ENCODE data around the gene REEP1.

DNA sequence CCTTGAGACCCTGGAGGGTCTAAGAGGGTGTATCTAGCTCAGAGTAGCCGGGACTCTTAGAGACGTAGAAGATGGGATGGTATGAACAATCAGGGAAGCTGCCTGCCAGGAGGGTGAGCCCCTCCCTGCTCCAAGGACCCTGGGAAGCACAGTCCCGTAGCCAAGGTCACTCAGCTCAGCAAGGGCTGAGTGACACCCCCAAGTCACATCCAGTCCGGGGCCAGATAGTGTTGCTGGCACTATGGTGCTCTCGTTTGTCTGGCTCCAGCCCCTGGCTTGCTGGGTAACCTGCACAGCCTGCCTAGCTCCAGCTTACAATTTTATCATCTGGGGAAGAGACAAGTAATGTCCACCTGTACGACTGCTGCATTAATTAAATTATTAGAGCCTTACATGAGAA is 22.3 kb downstream of the REEP1 start:
- TF ChIP-seq, protein P1, sequence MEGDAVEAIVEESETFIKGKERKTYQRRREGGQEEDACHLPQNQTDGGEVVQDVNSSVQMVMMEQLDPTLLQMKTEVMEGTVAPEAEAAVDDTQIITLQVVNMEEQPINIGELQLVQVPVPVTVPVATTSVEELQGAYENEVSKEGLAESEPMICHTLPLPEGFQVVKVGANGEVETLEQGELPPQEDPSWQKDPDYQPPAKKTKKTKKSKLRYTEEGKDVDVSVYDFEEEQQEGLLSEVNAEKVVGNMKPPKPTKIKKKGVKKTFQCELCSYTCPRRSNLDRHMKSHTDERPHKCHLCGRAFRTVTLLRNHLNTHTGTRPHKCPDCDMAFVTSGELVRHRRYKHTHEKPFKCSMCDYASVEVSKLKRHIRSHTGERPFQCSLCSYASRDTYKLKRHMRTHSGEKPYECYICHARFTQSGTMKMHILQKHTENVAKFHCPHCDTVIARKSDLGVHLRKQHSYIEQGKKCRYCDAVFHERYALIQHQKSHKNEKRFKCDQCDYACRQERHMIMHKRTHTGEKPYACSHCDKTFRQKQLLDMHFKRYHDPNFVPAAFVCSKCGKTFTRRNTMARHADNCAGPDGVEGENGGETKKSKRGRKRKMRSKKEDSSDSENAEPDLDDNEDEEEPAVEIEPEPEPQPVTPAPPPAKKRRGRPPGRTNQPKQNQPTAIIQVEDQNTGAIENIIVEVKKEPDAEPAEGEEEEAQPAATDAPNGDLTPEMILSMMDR (IDR thresholded peaks at IDR 0.05), result no peak
- TF ChIP-seq ZFX (IDR thresholded peaks at IDR 0.05; ENCODE audit: borderline replicate concordance), result no peak
